Gastroesophageal sphincter (tissue), 4 donors: ENCODE measurements around the gene SMCO3. TPM values are rescaled to one million over a fixed set of nuclear protein-coding genes. Genes with fewer than 3 reads are reported as not detected.

ENCODE experiments used
- ATAC-seq: fragments of 150-250 bp; one replicate; pipeline ENCODE4 v1.9.1; 2016; ENCODE audit warnings: mild to moderate bottlenecking, moderate library complexity
- H3K27ac ChIP-seq, 4 donors: fragments of 200-600 bp; sonication (generic) in 3 of 4; 1 replicate in 3 of 4; 2 replicates in 1 of 4; pipeline ENCODE4 v1.5.1; 2016 to 2019
- H3K27me3 ChIP-seq: fragments of 200-600 bp; sonication (generic); one replicate; pipeline ENCODE4 v1.5.1; 2019
- H3K36me3 ChIP-seq, 2 donors: fragments of 200-600 bp; sonication (generic); one replicate each; pipeline ENCODE4 v1.5.1; 2019; ENCODE audit warnings: control low read depth in 1 of 2
- H3K4me1 ChIP-seq, 3 donors: fragments of 200-600 bp; sonication (generic); 1 replicate in 2 of 3; 2 replicates in 1 of 3; pipeline ENCODE4 v1.5.1; 2016 to 2019; ENCODE audit warnings: control low read depth in 2 of 3
- H3K4me3 ChIP-seq, 2 donors: fragments of 200-600 bp; sonication (generic); one replicate each; pipeline ENCODE4 v1.5.1; 2019; ENCODE audit warnings: mild to moderate bottlenecking in 1 of 2, moderate library complexity in 1 of 2
- H3K9me3 ChIP-seq, 3 donors: fragments of 200-600 bp; sonication (generic); one replicate each; pipeline ENCODE4 v1.5.1; 2017 to 2019; ENCODE audit warnings: control low read depth in 2 of 3
- EP300 ChIP-seq: sonication (generic); formaldehyde crosslinking; IDR thresholded peaks from one replicate; pipeline ENCODE4 v1.6.1; 2017; ENCODE audit warnings: antibody characterized with exemption, mild to moderate bottlenecking
- POLR2A ChIP-seq, 2 donors: fragments of 450-650 bp; IDR thresholded peaks; one replicate each; pipeline ENCODE4 v1.6.1; 2017; ENCODE audit warnings: antibody characterized with exemption in 2 of 2, mild to moderate bottlenecking in 2 of 2, moderate library complexity in 1 of 2
- POLR2AphosphoS5 ChIP-seq: sonication (generic); formaldehyde crosslinking; IDR thresholded peaks from one replicate; pipeline ENCODE4 v1.6.1; 2017; ENCODE audit warnings: antibody characterized with exemption
- WGBS, 2 donors: methylation state at CpG; one replicate each; pipeline ENCODE4 v1.1.5; 2018; ENCODE audit warnings: low coverage in 1 of 2; 5-methylcytosine and 5-hydroxymethylcytosine counted together
- total RNA-seq, 4 donors: library from RNA; depleted of rRNA; stranded (reverse); fragments of >200 nt; gene quantifications; one replicate each; pipeline ENCODE4 v1.1.0, GENCODE V29; 2016
- TF ChIP-seq, protein P1 (sequence below), 4 experiments: fragments of 200-600 bp in 2 of 4; fragments of 450-650 bp in 2 of 4; sonication (generic) in 1 of 4; IDR thresholded peaks; one replicate each; pipeline ENCODE4 v1.5.1; 2017 to 2019; ENCODE audit warnings: antibody characterized with exemption in 4 of 4, mild to moderate bottlenecking in 2 of 4, moderate library complexity in 2 of 4

The SMCO3 gene
- total RNA-seq, 4 donors from 2014 or later: 0.13 to 0.57 (median 0.31) TPM; not detected in 1

DNA sequence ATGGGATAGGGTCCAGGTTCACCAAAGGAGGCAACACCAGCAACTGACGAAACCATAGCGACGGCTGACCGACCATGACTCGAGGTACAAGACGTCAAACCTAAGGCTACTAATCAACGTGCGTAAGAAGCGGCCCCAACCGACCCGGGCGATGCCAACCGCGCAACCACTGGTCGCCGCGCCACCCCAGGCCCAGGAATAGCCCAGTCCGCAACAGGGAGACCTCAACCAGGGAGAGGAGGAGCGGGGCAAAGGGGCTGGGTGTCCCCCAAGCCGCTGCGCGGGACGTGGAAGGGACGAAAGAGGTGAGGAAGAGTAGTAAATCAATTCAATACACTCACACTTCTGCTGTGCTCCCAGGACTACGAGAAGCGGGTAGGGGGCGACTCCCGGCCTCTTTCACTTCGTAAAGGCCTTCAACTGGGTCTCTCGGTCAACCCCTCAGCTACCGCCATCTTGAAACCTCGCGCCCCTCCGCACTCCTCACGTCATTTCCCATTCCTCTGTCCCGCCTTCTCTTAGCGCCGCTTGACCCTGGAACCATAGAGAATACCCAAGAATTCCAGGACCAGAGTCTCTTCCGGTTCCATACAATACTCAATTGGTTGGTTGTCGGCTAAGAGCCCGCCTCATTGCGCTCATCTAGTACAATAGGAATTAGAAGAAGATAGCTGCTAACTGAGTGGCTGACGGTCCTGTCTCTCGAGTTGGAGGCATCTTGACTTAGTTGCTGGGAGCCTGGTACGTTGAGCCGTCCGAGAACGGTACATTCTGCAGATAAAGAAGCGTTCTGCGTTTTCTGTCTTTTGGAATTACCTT is 10.8 kb downstream of the SMCO3 start, which contains the start of the genes C12orf60 and WBP11:
Gene C12orf60, plus strand, starts transcription at position 660 of the 819 bp plus-strand sequence. CDS start 19,266 bp downstream, outside the sequence.
Gene WBP11, minus strand, starts transcription at position 468 of the 819 bp plus-strand sequence. CDS start 2,095 bp downstream, outside the sequence.
- peak; percentile 100 for ATAC-seq
- 0% methylated on average over 24 to 28 of the region's 50 CpGs for whole genome bisulfite sequencing, 2 donors

GRCh38 chr12:14802721-14803010 is 11.3 kb downstream of the SMCO3 start:
- Histone ChIP-seq H3K36me3 (peaks cover 0 to 23% of the 10 kb centered on the region in 2 donors), H3K4me3 (peak overlapping the region; percentile 55 to 66), H3K4me1 (peaks cover 0 to 30% (median 6%) of the 10 kb centered on the region in 3 donors), H3K9me3 (no peaks in the 10 kb centered on the region), H3K27ac (peak overlapping the region; percentile 65 to 95 (median 89)), H3K27me3 (no peaks in the 10 kb centered on the region)
- no peak for ATAC-seq
- TF ChIP-seq, protein P1, sequence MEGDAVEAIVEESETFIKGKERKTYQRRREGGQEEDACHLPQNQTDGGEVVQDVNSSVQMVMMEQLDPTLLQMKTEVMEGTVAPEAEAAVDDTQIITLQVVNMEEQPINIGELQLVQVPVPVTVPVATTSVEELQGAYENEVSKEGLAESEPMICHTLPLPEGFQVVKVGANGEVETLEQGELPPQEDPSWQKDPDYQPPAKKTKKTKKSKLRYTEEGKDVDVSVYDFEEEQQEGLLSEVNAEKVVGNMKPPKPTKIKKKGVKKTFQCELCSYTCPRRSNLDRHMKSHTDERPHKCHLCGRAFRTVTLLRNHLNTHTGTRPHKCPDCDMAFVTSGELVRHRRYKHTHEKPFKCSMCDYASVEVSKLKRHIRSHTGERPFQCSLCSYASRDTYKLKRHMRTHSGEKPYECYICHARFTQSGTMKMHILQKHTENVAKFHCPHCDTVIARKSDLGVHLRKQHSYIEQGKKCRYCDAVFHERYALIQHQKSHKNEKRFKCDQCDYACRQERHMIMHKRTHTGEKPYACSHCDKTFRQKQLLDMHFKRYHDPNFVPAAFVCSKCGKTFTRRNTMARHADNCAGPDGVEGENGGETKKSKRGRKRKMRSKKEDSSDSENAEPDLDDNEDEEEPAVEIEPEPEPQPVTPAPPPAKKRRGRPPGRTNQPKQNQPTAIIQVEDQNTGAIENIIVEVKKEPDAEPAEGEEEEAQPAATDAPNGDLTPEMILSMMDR (IDR thresholded peaks at IDR 0.05): no peak
- no peak for TF ChIP-seq POLR2A (IDR thresholded peaks at IDR 0.05)
- 0% methylated on average over 5 to 7 of the region's 7 CpGs for WGBS, 2 donors

More for the DNA sequence above, 10.8 kb downstream of the SMCO3 start, which contains the start of the genes C12orf60 and WBP11:
- Histone ChIP-seq H3K9me3 (no peaks in the 10 kb centered on the region), H3K4me1 (peaks cover 0 to 30% (median 6%) of the 10 kb centered on the region in 3 donors), H3K27me3 (no peaks in the 10 kb centered on the region), H3K36me3 (peaks cover 0 to 18% of the 10 kb centered on the region in 2 donors), H3K4me3 (peak within 1 kb of the TSS; percentile 55 to 66), H3K27ac (peak within 1 kb of the TSS; percentile 87 to 95 (median 93))
- TF ChIP-seq POLR2A (IDR thresholded peaks at IDR 0.05) (peak; percentile 12 to 34), POLR2AphosphoS5 (peak; percentile 83), EP300 (no peak)
- TF ChIP-seq, protein P1 (IDR thresholded peaks at IDR 0.05): no peak

- H3K9me3 ChIP-seq: no peaks in the 10 kb centered on the region
- H3K4me1 ChIP-seq: peaks cover 0 to 30% (median 6%) of the 10 kb centered on the region in 3 donors
- 58 to 59% methylated on average over 4 of the region's 4 CpGs for WGBS, 2 donors
Measured at GRCh38 chr12:14802247-14802646, 11.7 kb downstream of the SMCO3 start.

DNA sequence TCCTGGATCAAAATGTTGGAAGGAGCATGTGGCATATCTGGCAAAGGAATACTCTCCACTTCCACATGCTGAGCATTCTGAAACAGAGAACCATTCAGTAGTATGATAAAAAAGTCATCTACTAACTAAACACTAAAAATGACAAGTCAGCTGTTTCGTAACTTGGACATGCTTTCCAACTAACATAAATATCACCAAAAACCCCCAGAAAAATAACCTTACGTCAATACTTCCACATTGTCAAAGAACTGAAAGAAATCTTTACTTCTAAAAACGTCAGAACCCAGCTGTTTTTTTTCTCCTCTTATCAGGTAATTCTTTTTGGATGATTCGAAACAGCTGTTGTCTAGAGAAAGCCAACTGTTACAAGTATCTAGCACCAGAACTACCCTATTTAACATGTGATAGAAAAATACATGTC is 18.9 kb downstream of the SMCO3 start:
- WGBS, 2 donors: 64 to 65% methylated on average over 4 of the region's 4 CpGs
- no peak for ATAC-seq
- TF ChIP-seq POLR2A (IDR thresholded peaks at IDR 0.05): no peak
- TF ChIP-seq POLR2AphosphoS5: no peak
- TF ChIP-seq, protein P1 (IDR thresholded peaks at IDR 0.05): no peak
- TF ChIP-seq EP300: no peak
- H3K27ac ChIP-seq: no peak overlapping the region
- no peaks in the 10 kb centered on the region for H3K9me3 ChIP-seq
- H3K4me1 ChIP-seq: peaks cover 0 to 7% (median 0%) of the 10 kb centered on the region in 3 donors
- no peaks in the 10 kb centered on the region for H3K27me3 ChIP-seq
- H3K4me3 ChIP-seq: no peak overlapping the region
- H3K36me3 ChIP-seq: peaks cover 8 to 96% of the 10 kb centered on the region in 2 donors

More at GRCh38 chr12:14802247-14802646, 11.7 kb downstream of the SMCO3 start:
- Histone ChIP-seq H3K27me3 (no peaks in the 10 kb centered on the region), H3K36me3 (peaks cover 0 to 27% of the 10 kb centered on the region in 2 donors), H3K4me3 (peak overlapping the region; percentile 55 to 66), H3K27ac (peak overlapping the region in 2 of 4 donors; percentile 87 to 95)
- ATAC-seq: no peak
- TF ChIP-seq POLR2A (IDR thresholded peaks at IDR 0.05) (no peak), EP300 (no peak), POLR2AphosphoS5 (no peak)
- TF ChIP-seq, protein P1 (IDR thresholded peaks at IDR 0.05): no peak
